MCF 10A (cell line): ENCODE results near the gene COL1A2. TPM values are rescaled to one million over a fixed set of nuclear protein-coding genes. Genes with fewer than 3 reads are reported as not detected.

ENCODE experiments used
- BruUV-seq: library from RNA; stranded (reverse); fragments of 400-500 nt; replicated peaks from 2 replicates; lab custom pipeline; 2021; lab: Mats Ljungman, UMichigan
- CTCF ChIA-PET: fragments of 300-600 bp; sonication (Branson Sonifier 250); formaldehyde crosslinking; extraction: SDS; loops from one replicate; lab custom pipeline; 2021; ENCODE audit warnings: antibody characterized with exemption, inconsistent platforms; lab: Yijun Ruan, JAX
- POLR2A ChIA-PET: fragments of 300-600, 350-650 bp; sonication (Branson Sonifier 250); formaldehyde crosslinking; extraction: SDS; loops from one replicate; lab custom pipeline; 2020; ENCODE audit warnings: antibody characterized with exemption, inconsistent platforms; lab: Yijun Ruan, JAX
- DNase-seq: peaks from one replicate; pipeline ENCODE4 v3.0.0-alpha.2; 2018; ENCODE audit not compliant: unreplicated experiment
- H3K27ac Mint-ChIP-seq: one replicate; pipeline ENCODE4 v1.8.0; 2022; ENCODE audit warnings: mild to moderate bottlenecking, low read depth, mixed read lengths; ENCODE audit not compliant: unreplicated experiment
- H3K27me3 Mint-ChIP-seq: one replicate; pipeline ENCODE4 v1.8.0; 2022; ENCODE audit warnings: mixed read lengths; ENCODE audit not compliant: insufficient read depth, unreplicated experiment
- H3K36me3 Mint-ChIP-seq: one replicate; pipeline ENCODE4 v1.8.0; 2022; ENCODE audit warnings: mild to moderate bottlenecking, moderate library complexity, mixed read lengths; ENCODE audit not compliant: insufficient read depth, unreplicated experiment
- H3K4me1 Mint-ChIP-seq: one replicate; pipeline ENCODE4 v1.8.0; 2022; ENCODE audit warnings: mixed read lengths; ENCODE audit not compliant: insufficient read depth, unreplicated experiment
- H3K4me3 Mint-ChIP-seq: one replicate; pipeline ENCODE4 v1.8.0; 2022; ENCODE audit warnings: mild to moderate bottlenecking, moderate library complexity, mixed read lengths; ENCODE audit not compliant: unreplicated experiment
- H3K9me3 Mint-ChIP-seq: one replicate; pipeline ENCODE4 v1.8.0; 2022; ENCODE audit warnings: mixed read lengths; ENCODE audit not compliant: unreplicated experiment
- CTCF ChIP-seq: fragments of 200-600 bp; IDR thresholded peaks from one replicate; pipeline ENCODE4 v1.8.0; 2022; ENCODE audit warnings: antibody characterized with exemption, mild to moderate bottlenecking; ENCODE audit not compliant: unreplicated experiment
- intact Hi-C: fragments of 100-400 bp; cut with micrococcal nuclease; formaldehyde crosslinking; loops from 2 replicates; pipeline ENCODE4 v1.14.1; 2022
- total RNA-seq: library from RNA; stranded (reverse); gene quantifications from 2 replicates; pipeline ENCODE4 v1.2.3, GENCODE V29; 2022

The COL1A2 gene
- total RNA-seq, 1 experiment from 2014 or later = not detected

- CTCF ChIA-PET = interaction anchor here (0.6 to 1.5 kb wide), 9 partner anchors 11 to 1301 kb away, joined by 3 to 6 read pairs (median 3); no protein-coding TSS in a partner anchor
- POLR2A ChIA-PET = no interaction called here
- Mint-ChIP-seq H3K36me3 (no peaks in the 10 kb centered on the region), H3K9me3 (no peaks in the 10 kb centered on the region), H3K4me1 (peaks cover 8% of the 10 kb centered on the region), H3K27ac (no peak overlapping the region), H3K27me3 (no peaks in the 10 kb centered on the region), H3K4me3 (no peak overlapping the region)
- no peak for TF ChIP-seq CTCF
- no TSS peak for BruUV-seq
- intact Hi-C loops = no loop called here
- DNase-seq = no peak
Observed at GRCh38 chr7:94389381-94389780, 5.3 kb upstream of the COL1A2 start.

DNA sequence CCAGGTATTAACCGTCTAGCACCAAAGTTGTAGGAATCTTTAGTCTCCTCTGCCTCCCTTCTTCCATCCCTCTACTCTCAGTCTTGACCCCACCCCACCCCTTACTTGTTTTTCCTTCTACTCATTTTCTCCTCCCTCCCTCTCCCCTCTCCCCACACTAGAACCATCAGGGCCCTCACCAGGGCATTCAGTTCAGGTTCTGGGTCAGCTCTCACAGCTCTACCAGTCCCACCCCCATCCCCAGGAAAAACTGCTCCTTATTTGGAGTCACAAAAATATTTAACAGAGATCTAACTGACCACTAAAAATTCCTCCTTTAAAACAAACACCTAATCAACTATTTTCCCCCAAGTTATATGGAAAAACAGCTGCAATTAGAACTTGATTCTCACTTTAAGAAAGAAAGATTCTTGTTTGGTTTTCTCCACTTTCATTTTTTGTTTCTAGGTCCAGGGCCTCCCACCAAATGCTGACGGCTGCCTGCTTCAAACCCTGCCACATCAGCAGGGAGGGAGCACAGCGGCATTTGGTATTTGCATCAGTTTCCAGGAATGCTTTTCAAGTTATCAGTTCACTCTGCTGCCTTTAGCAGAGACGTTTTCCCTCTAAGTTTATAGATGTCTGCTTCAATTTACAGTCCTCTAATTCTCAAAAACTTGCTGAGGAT is 2.8 kb upstream of the COL1A2 start:
- intact Hi-C loops = loop anchor here (10.0 kb wide), 1 partner anchor 487 kb away; the partner anchor contains the start of gene GNGT1
- no peak for DNase-seq
- Mint-ChIP-seq H3K4me1 (peaks cover 8% of the 10 kb centered on the region), H3K4me3 (no peak overlapping the region), H3K36me3 (no peaks in the 10 kb centered on the region), H3K27ac (no peak overlapping the region), H3K27me3 (no peaks in the 10 kb centered on the region), H3K9me3 (no peaks in the 10 kb centered on the region)
- POLR2A ChIA-PET = no interaction called here
- no TSS peak for BruUV-seq
- CTCF ChIA-PET = interaction anchor here (0.6 to 1.5 kb wide), 3 partner anchors 76 to 743 kb away, joined by 3 to 9 read pairs (median 3); no protein-coding TSS in a partner anchor
- no peak for TF ChIP-seq CTCF

GRCh38 chr7:94392393-94392786 is 2.3 kb upstream of the COL1A2 start:
- Mint-ChIP-seq H3K36me3 (no peaks in the 10 kb centered on the region), H3K4me3 (no peak overlapping the region), H3K27me3 (no peaks in the 10 kb centered on the region), H3K27ac (no peak overlapping the region), H3K9me3 (no peaks in the 10 kb centered on the region), H3K4me1 (peaks cover 8% of the 10 kb centered on the region)
- intact Hi-C loops = loop anchor here (10.0 kb wide), 1 partner anchor 488 kb away; the partner anchor contains the start of gene GNGT1
- CTCF ChIA-PET = interaction anchor here (0.6 to 0.7 kb wide), 3 partner anchors 19 to 744 kb away, joined by 3 to 4 read pairs (median 3); no protein-coding TSS in a partner anchor
- POLR2A ChIA-PET = no interaction called here
- BruUV-seq = no TSS peak
- no peak for TF ChIP-seq CTCF
- no peak for DNase-seq

- BruUV-seq = no TSS peak
- Mint-ChIP-seq H3K4me1 (peaks cover 8% of the 10 kb centered on the region), H3K9me3 (no peaks in the 10 kb centered on the region), H3K27me3 (no peaks in the 10 kb centered on the region), H3K27ac (no peak overlapping the region), H3K4me3 (no peak overlapping the region), H3K36me3 (no peaks in the 10 kb centered on the region)
- intact Hi-C loops = loop anchor here (2.0 to 10.0 kb wide), 2 partner anchors 489 to 679 kb away; partner anchors contain the start of gene GNGT1
- no peak for TF ChIP-seq CTCF
- POLR2A ChIA-PET = no interaction called here
- CTCF ChIA-PET = interaction anchor here (0.6 to 6.2 kb wide), 6 partner anchors 20 to 259 kb away, joined by 3 to 128 read pairs (median 9); no protein-coding TSS in a partner anchor
- no peak for DNase-seq
Observed at GRCh38 chr7:94393246-94394108, 1.2 kb upstream of the COL1A2 start.
